ENCODE measurements around the gene TLR7.

GRCh38 chrX:12866451-12867377 lies at the start of gene TLR7:
- TF ChIP-seq POLR2A (IDR thresholded peaks at IDR 0.05) (no peak), CTCF (IDR thresholded peaks at IDR 0.05) (no peak)
